H1 (cell line): ENCODE measurements around the gene GIT1. TPM values are rescaled to one million over a fixed set of nuclear protein-coding genes. Genes with fewer than 3 reads are reported as not detected.

Experiments used
- POLR2A ChIP-seq, 2 experiments: IDR thresholded peaks; 1 replicate in 1 of 2; 2 replicates in 1 of 2; pipeline ENCODE4 v1.6.1; 2011; ENCODE audit warnings: low read depth in 2 of 2, low read length in 2 of 2, mild to moderate bottlenecking in 2 of 2; ENCODE audit errors: control extremely low read depth in 1 of 2
- polyA plus RNA-seq, 7 experiments: library from polyadenylated mRNA; depleted of rRNA in 3 of 7; stranded (reverse) in 5 of 7; unstranded in 2 of 7; fragments of >200 nt in 5 of 7; fragments of 200-250 nt in 2 of 7; gene quantifications; 1 replicate in 5 of 7; 2 replicates in 1 of 7; 4 replicates in 1 of 7; pipeline versions ENCODE4 v1.2.1 to v1.2.3, GENCODE V29; 2011 to 2013; ENCODE audit warnings: missing spikeins in 2 of 7, mixed read lengths in 2 of 7
- total RNA-seq: library from RNA; stranded (reverse); fragmentation: NEBNext Ultra II Directional; extraction: Animal tissue kit (Norgen Biotek cat#: 25700); gene quantifications from 2 replicates; pipeline ENCODE4 v1.2.1, GENCODE V29; 2021
- TF ChIP-seq, protein P1 (sequence below): fragments of 300-600 bp; sonication (generic); IDR thresholded peaks from 2 replicates; pipeline ENCODE4 v1.7.1; 2012; ENCODE audit warnings: low read length, moderate library complexity, mild to moderate bottlenecking, inconsistent platforms; ENCODE audit not compliant: insufficient replicate concordance

GIT1 gene
- total and polyA plus RNA-seq, 2 of the 8 experiments (the other 6 are each of a cell fraction or from before 2014, with no cell fraction given), result 62.4 to 63.0 TPM

DNA sequence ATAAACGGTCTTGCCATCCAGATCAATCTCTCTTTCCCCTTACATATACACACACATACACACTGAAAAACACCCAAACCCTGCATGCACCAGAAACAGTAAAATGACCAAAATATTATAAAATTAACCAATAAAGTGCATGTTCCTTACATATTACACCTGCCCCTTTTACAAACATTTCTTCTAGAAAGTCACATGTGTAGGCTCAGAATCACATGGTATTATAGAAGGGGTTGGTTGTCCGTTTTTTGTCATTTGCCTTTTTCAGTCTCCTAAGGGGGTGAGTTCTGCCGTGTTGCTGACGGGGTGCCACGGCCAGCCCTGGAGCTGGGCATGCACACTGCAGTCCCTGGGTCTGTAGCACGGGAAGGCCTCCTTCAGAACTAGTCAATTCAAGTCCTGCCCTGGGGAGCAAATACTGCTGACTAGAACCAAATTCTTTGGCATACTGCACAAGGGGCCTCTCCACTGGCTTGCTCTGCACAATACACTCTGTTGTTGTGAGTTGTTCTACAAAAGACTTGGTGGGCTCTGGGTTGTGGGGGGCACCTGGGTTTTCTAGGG, 41.3 kb upstream of the GIT1 start (continued):
- TF ChIP-seq, protein P1, sequence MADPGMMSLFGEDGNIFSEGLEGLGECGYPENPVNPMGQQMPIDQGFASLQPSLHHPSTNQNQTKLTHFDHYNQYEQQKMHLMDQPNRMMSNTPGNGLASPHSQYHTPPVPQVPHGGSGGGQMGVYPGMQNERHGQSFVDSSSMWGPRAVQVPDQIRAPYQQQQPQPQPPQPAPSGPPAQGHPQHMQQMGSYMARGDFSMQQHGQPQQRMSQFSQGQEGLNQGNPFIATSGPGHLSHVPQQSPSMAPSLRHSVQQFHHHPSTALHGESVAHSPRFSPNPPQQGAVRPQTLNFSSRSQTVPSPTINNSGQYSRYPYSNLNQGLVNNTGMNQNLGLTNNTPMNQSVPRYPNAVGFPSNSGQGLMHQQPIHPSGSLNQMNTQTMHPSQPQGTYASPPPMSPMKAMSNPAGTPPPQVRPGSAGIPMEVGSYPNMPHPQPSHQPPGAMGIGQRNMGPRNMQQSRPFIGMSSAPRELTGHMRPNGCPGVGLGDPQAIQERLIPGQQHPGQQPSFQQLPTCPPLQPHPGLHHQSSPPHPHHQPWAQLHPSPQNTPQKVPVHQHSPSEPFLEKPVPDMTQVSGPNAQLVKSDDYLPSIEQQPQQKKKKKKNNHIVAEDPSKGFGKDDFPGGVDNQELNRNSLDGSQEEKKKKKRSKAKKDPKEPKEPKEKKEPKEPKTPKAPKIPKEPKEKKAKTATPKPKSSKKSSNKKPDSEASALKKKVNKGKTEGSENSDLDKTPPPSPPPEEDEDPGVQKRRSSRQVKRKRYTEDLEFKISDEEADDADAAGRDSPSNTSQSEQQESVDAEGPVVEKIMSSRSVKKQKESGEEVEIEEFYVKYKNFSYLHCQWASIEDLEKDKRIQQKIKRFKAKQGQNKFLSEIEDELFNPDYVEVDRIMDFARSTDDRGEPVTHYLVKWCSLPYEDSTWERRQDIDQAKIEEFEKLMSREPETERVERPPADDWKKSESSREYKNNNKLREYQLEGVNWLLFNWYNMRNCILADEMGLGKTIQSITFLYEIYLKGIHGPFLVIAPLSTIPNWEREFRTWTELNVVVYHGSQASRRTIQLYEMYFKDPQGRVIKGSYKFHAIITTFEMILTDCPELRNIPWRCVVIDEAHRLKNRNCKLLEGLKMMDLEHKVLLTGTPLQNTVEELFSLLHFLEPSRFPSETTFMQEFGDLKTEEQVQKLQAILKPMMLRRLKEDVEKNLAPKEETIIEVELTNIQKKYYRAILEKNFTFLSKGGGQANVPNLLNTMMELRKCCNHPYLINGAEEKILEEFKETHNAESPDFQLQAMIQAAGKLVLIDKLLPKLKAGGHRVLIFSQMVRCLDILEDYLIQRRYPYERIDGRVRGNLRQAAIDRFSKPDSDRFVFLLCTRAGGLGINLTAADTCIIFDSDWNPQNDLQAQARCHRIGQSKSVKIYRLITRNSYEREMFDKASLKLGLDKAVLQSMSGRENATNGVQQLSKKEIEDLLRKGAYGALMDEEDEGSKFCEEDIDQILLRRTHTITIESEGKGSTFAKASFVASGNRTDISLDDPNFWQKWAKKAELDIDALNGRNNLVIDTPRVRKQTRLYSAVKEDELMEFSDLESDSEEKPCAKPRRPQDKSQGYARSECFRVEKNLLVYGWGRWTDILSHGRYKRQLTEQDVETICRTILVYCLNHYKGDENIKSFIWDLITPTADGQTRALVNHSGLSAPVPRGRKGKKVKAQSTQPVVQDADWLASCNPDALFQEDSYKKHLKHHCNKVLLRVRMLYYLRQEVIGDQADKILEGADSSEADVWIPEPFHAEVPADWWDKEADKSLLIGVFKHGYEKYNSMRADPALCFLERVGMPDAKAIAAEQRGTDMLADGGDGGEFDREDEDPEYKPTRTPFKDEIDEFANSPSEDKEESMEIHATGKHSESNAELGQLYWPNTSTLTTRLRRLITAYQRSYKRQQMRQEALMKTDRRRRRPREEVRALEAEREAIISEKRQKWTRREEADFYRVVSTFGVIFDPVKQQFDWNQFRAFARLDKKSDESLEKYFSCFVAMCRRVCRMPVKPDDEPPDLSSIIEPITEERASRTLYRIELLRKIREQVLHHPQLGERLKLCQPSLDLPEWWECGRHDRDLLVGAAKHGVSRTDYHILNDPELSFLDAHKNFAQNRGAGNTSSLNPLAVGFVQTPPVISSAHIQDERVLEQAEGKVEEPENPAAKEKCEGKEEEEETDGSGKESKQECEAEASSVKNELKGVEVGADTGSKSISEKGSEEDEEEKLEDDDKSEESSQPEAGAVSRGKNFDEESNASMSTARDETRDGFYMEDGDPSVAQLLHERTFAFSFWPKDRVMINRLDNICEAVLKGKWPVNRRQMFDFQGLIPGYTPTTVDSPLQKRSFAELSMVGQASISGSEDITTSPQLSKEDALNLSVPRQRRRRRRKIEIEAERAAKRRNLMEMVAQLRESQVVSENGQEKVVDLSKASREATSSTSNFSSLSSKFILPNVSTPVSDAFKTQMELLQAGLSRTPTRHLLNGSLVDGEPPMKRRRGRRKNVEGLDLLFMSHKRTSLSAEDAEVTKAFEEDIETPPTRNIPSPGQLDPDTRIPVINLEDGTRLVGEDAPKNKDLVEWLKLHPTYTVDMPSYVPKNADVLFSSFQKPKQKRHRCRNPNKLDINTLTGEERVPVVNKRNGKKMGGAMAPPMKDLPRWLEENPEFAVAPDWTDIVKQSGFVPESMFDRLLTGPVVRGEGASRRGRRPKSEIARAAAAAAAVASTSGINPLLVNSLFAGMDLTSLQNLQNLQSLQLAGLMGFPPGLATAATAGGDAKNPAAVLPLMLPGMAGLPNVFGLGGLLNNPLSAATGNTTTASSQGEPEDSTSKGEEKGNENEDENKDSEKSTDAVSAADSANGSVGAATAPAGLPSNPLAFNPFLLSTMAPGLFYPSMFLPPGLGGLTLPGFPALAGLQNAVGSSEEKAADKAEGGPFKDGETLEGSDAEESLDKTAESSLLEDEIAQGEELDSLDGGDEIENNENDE, result no peak
- TF ChIP-seq POLR2A (IDR thresholded peaks at IDR 0.05; ENCODE audit: control extremely low read depth in 1 of 2, low read depth in 2 of 2, low read length in 2 of 2), result no peak
